HepG2 (cell line): ENCODE data around the gene SYT9. TPM values are rescaled to one million over a fixed set of nuclear protein-coding genes. Genes with fewer than 3 reads are reported as not detected.

Experiments used
- ATAC-seq: fragments of 200-7000 bp; cut with Tn5 transposase; 3 replicates; pipeline ENCODE4 v1.9.1; 2020; ENCODE audit warnings: mild to moderate bottlenecking, moderate library complexity
- BruUV-seq: library from RNA; stranded (reverse); fragments of 400-500 nt; replicated peaks from 2 replicates; lab custom pipeline; 2021; lab: Mats Ljungman, UMichigan
- CTCF ChIA-PET: fragments of 300-600 bp; formaldehyde crosslinking; extraction: SDS; loops from one replicate; lab custom pipeline; 2021; ENCODE audit warnings: low total read pairs, inconsistent platforms, low intra/inter-chr PET ratio; lab: Yijun Ruan, JAX
- POLR2A ChIA-PET: fragments of 350-600 bp; sonication (Branson Sonifier 250); formaldehyde crosslinking; loops from one replicate; lab custom pipeline; 2020; ENCODE audit warnings: antibody characterized with exemption, inconsistent platforms; lab: Yijun Ruan, JAX
- DNase-seq: peaks from one replicate; pipeline ENCODE4 v3.0.0-alpha.2; 2015; ENCODE audit warnings: low spot score
- FAIRE-seq: peaks from 3 replicates; lab custom pipeline; 2011; peaks lifted over from hg19 to GRCh38; lab: Jason Lieb, UNC
- H2AFZ ChIP-seq: one replicate; pipeline ENCODE4 v1.6.1; 2011; ENCODE audit warnings: low read length, inconsistent platforms
- H3K27ac ChIP-seq: fragments of 300-600 bp; 3 replicates; pipeline ENCODE4 v1.8.0; 2011; ENCODE audit warnings: mixed run types, mild to moderate bottlenecking, mixed read lengths, low read length, inconsistent platforms; ENCODE audit not compliant: insufficient read depth; ENCODE audit errors: extremely low read length
- H3K27me3 ChIP-seq, 2 experiments: fragments of 200-600 bp in 1 of 2; 2 replicates in 1 of 2; 3 replicates in 1 of 2; pipeline versions ENCODE4 v1.6.0 to v1.8.0; 2011; ENCODE audit warnings: low read length in 2 of 2, mild to moderate bottlenecking in 2 of 2, moderate library complexity in 2 of 2, inconsistent platforms in 1 of 2; ENCODE audit not compliant: insufficient read depth in 2 of 2, control insufficient read depth in 1 of 2
- H3K36me3 ChIP-seq, 2 experiments: fragments of 200-600 bp in 1 of 2; replicated peaks in 1 of 2; 2 replicates in 1 of 2; 3 replicates in 1 of 2; pipeline versions ENCODE4 v1.5.1 to v1.8.0; 2011; ENCODE audit warnings: low read length in 2 of 2, inconsistent platforms in 1 of 2; ENCODE audit not compliant: insufficient read depth in 2 of 2, control insufficient read depth in 1 of 2
- H3K4me1 ChIP-seq: 2 replicates; pipeline ENCODE4 v1.5.1; 2012; ENCODE audit warnings: low read length, inconsistent platforms; ENCODE audit not compliant: insufficient read depth
- H3K4me2 ChIP-seq: 2 replicates; pipeline ENCODE4 v1.6.0; 2011; ENCODE audit warnings: low read depth, low read length, inconsistent platforms
- H3K4me3 ChIP-seq, 3 experiments: fragments of 200-600 bp in 1 of 3; sonication (generic), shearing (Covaris generic) in 1 of 3; replicated peaks in 1 of 3; 2 replicates each; pipeline ENCODE4 v1.5.1; 2011 to 2016; ENCODE audit warnings: low read length in 3 of 3, inconsistent platforms in 2 of 3, low read depth in 2 of 3, mild to moderate bottlenecking in 2 of 3, control low read depth in 1 of 3, mixed read lengths in 1 of 3; ENCODE audit not compliant: insufficient read depth in 1 of 3
- H3K79me2 ChIP-seq: one replicate; pipeline ENCODE4 v1.6.1; 2011; ENCODE audit warnings: low read length, inconsistent platforms; ENCODE audit not compliant: insufficient read depth
- H3K9ac ChIP-seq: 2 replicates; pipeline ENCODE4 v1.6.0; 2011; ENCODE audit warnings: mild to moderate bottlenecking, low read depth, low read length, inconsistent platforms; ENCODE audit not compliant: insufficient read depth
- H3K9me3 ChIP-seq: 2 replicates; pipeline ENCODE4 v1.5.1; 2012; ENCODE audit warnings: mild to moderate bottlenecking, low read length
- H4K20me1 ChIP-seq: 2 replicates; pipeline ENCODE4 v1.6.0; 2011; ENCODE audit warnings: inconsistent platforms, mild to moderate bottlenecking, low read length, moderate library complexity; ENCODE audit not compliant: insufficient read depth
- ATF7 ChIP-seq, 2 experiments: fragments of 450-650 bp in 1 of 2; sonication (generic) in 1 of 2; formaldehyde crosslinking in 1 of 2; IDR thresholded peaks; 2 replicates each; pipeline versions ENCODE4 v1.4.0 to v1.6.1; 2016 to 2020; ENCODE audit warnings: antibody characterized with exemption in 1 of 2, mild to moderate bottlenecking in 1 of 2, missing genetic modification reagents in 1 of 2
- CBX5 ChIP-seq: sonication (generic); formaldehyde crosslinking; IDR thresholded peaks from 2 replicates; pipeline ENCODE4 v1.4.0; 2020; ENCODE audit warnings: missing genetic modification reagents, borderline replicate concordance
- NRL ChIP-seq: sonication (generic); formaldehyde crosslinking; IDR thresholded peaks from 2 replicates; pipeline ENCODE4 v1.5.0; 2020; ENCODE audit warnings: missing genetic modification reagents, mild to moderate bottlenecking, moderate library complexity, borderline replicate concordance
- RBFOX2 ChIP-seq: fragments of 200-400 bp; formaldehyde crosslinking; IDR thresholded peaks from 2 replicates; pipeline ENCODE4 v1.6.1; 2017; ENCODE audit warnings: low read depth, mild to moderate bottlenecking, low read length
- RNF2 ChIP-seq: fragments of 450-650 bp; conservative IDR thresholded peaks from 2 replicates; pipeline ENCODE4 v1.6.1; 2016; ENCODE audit warnings: low read depth
- TBP ChIP-seq: sonication (generic); formaldehyde crosslinking; IDR thresholded peaks from 2 replicates; pipeline ENCODE4 v1.5.0; 2020; ENCODE audit warnings: missing genetic modification reagents
- ZNF296 ChIP-seq: sonication (generic); formaldehyde crosslinking; conservative IDR thresholded peaks from 2 replicates; pipeline ENCODE4 v1.5.0; 2020; ENCODE audit warnings: mild to moderate bottlenecking, missing genetic modification reagents
- WGBS: methylation state at CpG from one replicate; pipeline ENCODE4 v1.1.6; 2017; ENCODE audit warnings: low lambda C conversion rate; 5-methylcytosine and 5-hydroxymethylcytosine counted together
- in situ Hi-C: cut with HindIII; loops from 2 replicates; pipeline ENCODE4 v1.10.0; 2017; ENCODE audit warnings: low pct_unique_long_range_greater_than_20kb; ENCODE audit not compliant: extremely low pct_ligation_motif_present
- intact Hi-C: fragments of 100-400 bp; cut with micrococcal nuclease; formaldehyde crosslinking; loops from one replicate; pipeline ENCODE4 v1.10.0; 2022; ENCODE audit not compliant: unreplicated experiment
- polyA plus RNA-seq, 8 experiments: library from polyadenylated mRNA; depleted of rRNA in 3 of 8; stranded (reverse) in 7 of 8; unstranded in 1 of 8; fragments of >200 nt; fragmentation: Illumina TruSeq in 4 of 8; extraction: Trizol in 4 of 8; gene quantifications; 2 replicates each; pipeline versions ENCODE4 v1.2.1 to v1.2.3, GENCODE V29; 2011 to 2016; ENCODE audit warnings: low read depth in 4 of 8, missing spikeins in 1 of 8, mixed read lengths in 1 of 8; ENCODE audit not compliant: insufficient read depth in 1 of 8
- total RNA-seq, 5 experiments: library from RNA; depleted of rRNA; stranded (reverse); fragments of >200 nt; fragmentation: Illumina TruSeq; extraction: Trizol; gene quantifications; 2 replicates each; pipeline ENCODE4 v1.2.3, GENCODE V29; 2016; ENCODE audit warnings: low read depth in 1 of 5
- TF ChIP-seq, protein P1 (sequence below): sonication (generic); formaldehyde crosslinking; IDR thresholded peaks from 2 replicates; pipeline ENCODE4 v1.5.0; 2020; ENCODE audit warnings: missing genetic modification reagents, mild to moderate bottlenecking, borderline replicate concordance

The SYT9 gene
- total and polyA plus RNA-seq, 2 of the 13 experiments (the other 11 are each of a cell fraction or from before 2014, with no cell fraction given), result not detected

DNA sequence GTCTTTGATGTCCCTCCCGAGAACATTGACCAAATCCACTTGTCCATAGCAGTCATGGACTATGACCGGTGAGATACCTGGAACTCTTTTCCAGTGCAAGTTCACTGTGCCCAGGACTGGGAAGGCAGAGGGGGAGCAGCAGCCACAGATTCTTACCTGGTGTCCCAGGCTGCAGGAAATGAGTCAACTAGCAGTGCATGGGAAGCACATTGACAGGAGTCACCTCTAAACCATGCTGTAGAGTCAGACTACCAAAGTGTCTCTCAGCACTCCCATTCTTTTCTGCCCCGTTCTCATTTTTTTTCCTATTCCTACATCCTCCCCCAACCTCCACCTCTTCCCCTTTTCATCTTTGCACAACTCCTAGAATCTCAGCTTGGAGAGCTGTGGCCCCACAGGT lies 166.4 kb downstream of the SYT9 start:
- H3K9ac ChIP-seq, result no peak overlapping the region
- no peak overlapping the region for H2AFZ ChIP-seq
- 0% methylated on average over 2 of the region's 3 CpGs for WGBS
- TF ChIP-seq RBFOX2 (no peak), CBX5 (CRISPR knock-in tag) (no peak), ZNF296 (CRISPR knock-in tag) (no peak), TBP (CRISPR knock-in tag) (no peak), NRL (CRISPR knock-in tag) (no peak), RNF2 (no peak), ATF7 (IDR thresholded peaks at IDR 0.05) (no peak), ATF7 (CRISPR knock-in tag; IDR thresholded peaks at IDR 0.05) (no peak)
- TF ChIP-seq, protein P1, sequence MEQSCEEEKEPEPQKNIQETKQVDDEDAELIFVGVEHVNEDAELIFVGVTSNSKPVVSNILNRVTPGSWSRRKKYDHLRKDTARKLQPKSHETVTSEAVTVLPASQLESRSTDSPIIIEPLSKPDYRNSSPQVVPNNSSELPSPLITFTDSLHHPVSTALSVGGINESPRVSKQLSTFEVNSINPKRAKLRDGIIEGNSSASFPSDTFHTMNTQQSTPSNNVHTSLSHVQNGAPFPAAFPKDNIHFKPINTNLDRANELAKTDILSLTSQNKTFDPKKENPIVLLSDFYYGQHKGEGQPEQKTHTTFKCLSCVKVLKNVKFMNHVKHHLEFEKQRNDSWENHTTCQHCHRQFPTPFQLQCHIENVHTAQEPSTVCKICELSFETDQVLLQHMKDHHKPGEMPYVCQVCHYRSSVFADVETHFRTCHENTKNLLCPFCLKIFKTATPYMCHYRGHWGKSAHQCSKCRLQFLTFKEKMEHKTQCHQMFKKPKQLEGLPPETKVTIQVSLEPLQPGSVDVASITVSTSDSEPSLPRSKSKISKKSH (CRISPR knock-in tag), result no peak
- POLR2A ChIA-PET, result no interaction called here
- no peaks in the 10 kb centered on the region for H3K36me3 ChIP-seq
- no peak overlapping the region for H3K27ac ChIP-seq
- no peak overlapping the region for H3K4me2 ChIP-seq
- no peaks in the 10 kb centered on the region for H3K4me1 ChIP-seq
- no peak for ATAC-seq
- H4K20me1 ChIP-seq, result no peaks in the 10 kb centered on the region
- intact Hi-C loops (no loop called here), in situ Hi-C loops (no loop called here)
- FAIRE-seq, result no peak
- H3K4me3 ChIP-seq, result no peak overlapping the region
- no peaks in the 10 kb centered on the region for H3K9me3 ChIP-seq
- H3K27me3 ChIP-seq, result peaks cover 0 to 15% of the 10 kb centered on the region in 2 experiments; a peak in 2 of 5 replicates
- DNase-seq, result no peak
- BruUV-seq, result no TSS peak
- no peaks in the 10 kb centered on the region for H3K79me2 ChIP-seq
- CTCF ChIA-PET, result no interaction called here
